HG03280 (cell line): Measurements from ENCODE around the gene DNAH1.

ENCODE experiments used
- ATAC-seq: cut with Tn5 transposase; IDR thresholded peaks from one replicate; pipeline ENCODE4 v1.9.1; 2021; ENCODE audit warnings: mild to moderate bottlenecking, moderate library complexity; ENCODE audit not compliant: unreplicated experiment

DNAH1 gene

GRCh38 chr3:52442409-52443267, 126.5 kb downstream of the DNAH1 start:
- ATAC-seq = no peak

DNA sequence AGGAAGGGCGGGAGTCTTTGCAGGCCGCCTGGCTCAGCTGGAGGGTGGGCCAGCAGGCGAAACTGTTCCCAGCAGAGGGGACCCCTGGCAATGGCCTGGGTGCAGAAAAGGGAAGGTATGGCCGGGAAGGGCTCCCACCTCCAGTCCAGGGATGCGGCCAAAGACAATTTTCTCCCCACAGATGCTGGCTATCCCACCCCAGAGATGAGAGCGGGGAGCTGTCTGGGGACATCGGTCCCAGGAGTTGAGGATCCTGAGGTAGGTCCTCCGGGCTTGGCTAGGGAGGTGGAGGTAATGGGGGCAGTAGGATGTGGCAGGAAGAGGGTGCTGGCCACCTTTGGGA, 127.1 kb downstream of the DNAH1 start:
- no peak for ATAC-seq

DNA sequence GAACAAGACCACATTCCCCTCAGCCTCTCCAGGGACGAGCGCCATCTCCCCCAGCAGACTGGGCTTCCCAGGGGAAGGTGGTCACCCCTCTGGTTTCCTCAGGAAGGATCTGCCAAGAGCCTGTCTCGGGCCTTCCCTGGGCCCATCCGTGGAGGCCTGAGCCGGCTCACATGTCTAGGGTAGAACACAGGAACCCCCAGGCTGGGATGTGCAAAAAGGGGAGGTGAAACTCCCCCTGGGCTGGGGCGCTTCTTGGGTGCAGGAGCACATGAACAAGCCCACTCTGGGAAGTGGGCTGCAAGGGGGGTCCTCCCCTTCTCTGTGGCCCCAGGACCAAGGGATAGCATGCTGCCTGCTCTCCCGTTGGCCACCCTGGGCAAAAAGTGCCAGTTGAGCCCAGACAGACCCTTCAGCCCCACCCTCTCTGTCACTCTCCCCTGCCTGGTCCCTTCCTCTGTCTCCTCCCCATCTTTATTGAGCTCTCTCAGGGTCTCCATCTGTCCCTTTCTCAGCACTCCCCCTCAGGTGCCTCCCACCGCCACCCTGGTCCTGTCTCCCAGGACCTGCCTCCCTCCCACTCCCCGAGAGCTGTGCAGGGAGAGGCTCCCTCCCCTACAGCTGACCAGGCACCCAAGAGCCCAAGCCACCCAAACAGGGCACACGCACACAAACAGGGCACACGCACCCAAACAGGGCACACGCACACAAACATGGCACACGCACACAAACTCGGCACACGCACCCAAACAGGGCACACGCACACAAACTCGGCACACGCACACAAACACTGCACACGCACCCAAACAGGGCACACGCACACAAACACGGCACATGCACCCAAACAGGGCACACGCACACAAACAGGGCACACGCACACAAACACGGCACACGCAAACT, 127.9 kb downstream of the DNAH1 start:
- ATAC-seq = no peak

DNA sequence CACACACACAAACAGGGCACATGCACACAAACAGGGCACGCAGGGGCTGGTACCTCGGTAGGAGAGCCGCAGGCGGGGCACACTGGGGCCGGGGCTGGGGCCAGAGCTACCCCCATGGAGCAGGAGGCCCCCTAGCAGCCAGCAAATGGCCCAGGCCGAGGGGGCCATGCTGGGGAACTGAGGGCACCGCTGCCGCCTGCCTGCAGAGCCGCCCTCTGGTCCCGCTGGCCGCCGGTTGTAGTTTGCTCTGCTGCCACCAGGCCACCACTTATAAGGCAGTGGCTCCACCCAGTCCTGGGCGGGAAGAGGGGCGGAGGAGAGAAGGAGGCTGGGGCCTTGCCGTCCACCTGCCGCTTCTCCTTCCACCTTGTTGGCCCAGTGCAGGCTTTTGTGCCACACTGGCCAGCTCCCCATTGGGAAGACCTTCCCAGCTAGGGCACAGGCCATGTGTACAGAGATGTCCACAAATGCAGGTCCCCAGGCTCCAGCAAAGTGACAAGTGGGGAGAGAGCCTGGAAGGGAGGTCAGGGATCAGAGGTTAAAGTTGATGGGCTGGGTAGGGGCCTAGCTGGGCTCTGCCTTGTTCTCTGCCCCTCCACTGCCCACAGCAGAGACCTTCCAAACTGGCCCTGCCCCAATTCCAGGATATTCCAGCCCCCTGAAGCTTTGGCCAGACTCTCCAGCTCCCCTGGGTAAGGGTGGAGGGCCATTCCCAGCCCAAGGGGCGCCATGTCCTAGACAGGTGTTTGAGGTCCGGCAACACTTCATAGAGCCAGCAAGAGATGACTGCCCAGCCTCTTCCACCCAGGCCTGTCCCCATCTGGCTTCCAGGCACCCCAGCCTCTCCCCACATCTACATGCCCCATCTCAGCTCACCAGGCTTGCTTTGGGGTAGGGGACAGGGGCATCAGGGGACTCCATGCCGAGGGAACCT, 129.0 kb downstream of the DNAH1 start, which contains the start of gene SEMA3G:
SEMA3G (minus strand) TSS at position 244 of the 934 bp plus-strand sequence; CDS start at position 168, 76 bp downstream.
- peak; percentile 90 for ATAC-seq

- ATAC-seq = no peak
These were observed 129.9 kb downstream of the DNAH1 start for GRCh38 chr3:52446042-52446441.

- ATAC-seq = peak; percentile 48
These were observed 130.8 kb downstream of the DNAH1 start for GRCh38 chr3:52446631-52447511.

GRCh38 chr3:52447512-52448355, 131.6 kb downstream of the DNAH1 start:
- ATAC-seq = no peak
